Cardiac muscle cell (in vitro differentiated cells and primary cell): Measurements from ENCODE around the gene COG5. TPM values are rescaled to one million over a fixed set of nuclear protein-coding genes. Genes with fewer than 3 reads are reported as not detected.

Experiments
- DNase-seq, 2 donors: peaks; one replicate each; pipeline versions ENCODE4 v3.0.0 to v3.0.0-alpha.2; 2010 to 2017; ENCODE audit warnings: low read depth in 1 of 2, low spot score in 1 of 2
- H3K27ac ChIP-seq: fragments of 200-600 bp; sonication (generic); 2 replicates; pipeline ENCODE4 v1.5.1; 2016
- H3K27me3 ChIP-seq: fragments of 200-600 bp; sonication (generic); 2 replicates; pipeline ENCODE4 v1.6.0; 2016; ENCODE audit warnings: control low read depth
- H3K36me3 ChIP-seq: fragments of 200-600 bp; sonication (generic); 2 replicates; pipeline ENCODE4 v1.5.1; 2016; ENCODE audit warnings: control low read depth
- H3K4me1 ChIP-seq: fragments of 200-600 bp; sonication (generic); 2 replicates; pipeline ENCODE4 v1.8.1; 2017; ENCODE audit warnings: low read depth, mild to moderate bottlenecking, mixed run types
- H3K4me3 ChIP-seq: fragments of 200-600 bp; sonication (generic); 2 replicates; pipeline ENCODE4 v1.5.1; 2016; ENCODE audit warnings: mild to moderate bottlenecking
- H3K9me3 ChIP-seq: fragments of 200-600 bp; sonication (generic); 2 replicates; pipeline ENCODE4 v1.5.1; 2017; ENCODE audit warnings: low read depth, mild to moderate bottlenecking, control low read depth
- CTCF ChIP-seq: IDR thresholded peaks from 2 replicates; pipeline ENCODE4 v1.5.1; 2012; ENCODE audit warnings: low read depth, mild to moderate bottlenecking, low read length
- polyA plus RNA-seq: library from polyadenylated mRNA; unstranded; fragments of >200 nt; fragmentation: Nextera tagmentation; extraction: Ambion mirVana; gene quantifications from 2 replicates; pipeline ENCODE4 v1.2.1, GENCODE V29; 2016
- total RNA-seq: library from RNA; depleted of rRNA; stranded (reverse); fragments of >200 nt; gene quantifications from 2 replicates; pipeline ENCODE4 v1.2.3, GENCODE V29; 2016

COG5 gene
- total and polyA plus RNA-seq, 2 experiments from 2014 or later: 20.4 to 63.1 TPM

- Histone ChIP-seq H3K36me3 (no peaks in the 10 kb centered on the region), H3K4me1 (peaks cover 12% of the 10 kb centered on the region), H3K4me3 (no peak overlapping the region), H3K27me3 (no peaks in the 10 kb centered on the region), H3K9me3 (no peaks in the 10 kb centered on the region), H3K27ac (no peak overlapping the region)
- no peak for TF ChIP-seq CTCF
- DNase-seq: no peak
Observed at GRCh38 chr7:107165341-107165740, 398.4 kb downstream of the COG5 start.

DNA sequence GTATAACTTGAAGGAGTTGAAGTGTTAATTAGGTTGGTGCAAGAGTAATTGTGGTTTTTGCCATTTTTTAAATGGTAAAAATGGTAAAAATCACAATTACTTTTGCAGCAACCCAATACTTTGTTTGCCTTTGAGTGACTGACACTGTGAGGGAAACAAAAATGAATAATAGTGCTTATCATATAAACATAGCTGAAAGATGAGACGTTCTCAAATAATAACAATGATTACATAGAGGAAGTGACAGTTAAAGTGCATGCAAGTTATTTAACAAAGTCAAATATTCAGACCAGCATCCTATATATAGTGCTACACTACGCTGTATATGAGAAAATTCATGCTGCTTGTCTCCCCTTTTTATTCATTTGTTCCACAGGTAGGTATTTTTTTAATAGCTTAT is 399.6 kb downstream of the COG5 start:
- no peaks in the 10 kb centered on the region for H3K9me3 ChIP-seq
- no peak overlapping the region for H3K4me3 ChIP-seq
- no peak overlapping the region for H3K27ac ChIP-seq
- peaks cover 9% of the 10 kb centered on the region for H3K36me3 ChIP-seq
- no peak for TF ChIP-seq CTCF
- no peaks in the 10 kb centered on the region for H3K27me3 ChIP-seq
- no peak for DNase-seq
- H3K4me1 ChIP-seq: peaks cover 11% of the 10 kb centered on the region

DNA sequence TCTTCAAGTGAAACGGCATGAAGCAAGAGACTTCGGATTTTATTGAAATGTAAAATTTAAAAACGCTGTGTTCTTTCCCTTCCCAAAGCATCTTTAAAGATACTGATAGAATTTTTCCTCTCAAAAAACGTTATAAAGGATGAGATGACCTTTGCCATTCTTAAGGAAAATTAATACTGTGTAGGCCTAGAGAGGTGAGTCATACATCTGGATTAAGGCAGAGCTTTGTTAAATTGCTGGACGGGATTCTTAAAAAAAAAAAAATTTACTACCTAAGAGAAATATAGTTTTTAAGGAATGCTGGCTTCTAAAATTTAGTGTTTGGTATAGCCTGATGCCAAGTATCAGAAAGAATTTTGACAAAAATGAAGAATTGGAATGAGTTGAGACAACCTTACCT is 401.2 kb downstream of the COG5 start:
- Histone ChIP-seq H3K4me1 (peaks cover 11% of the 10 kb centered on the region), H3K27ac (no peak overlapping the region), H3K36me3 (peaks cover 12% of the 10 kb centered on the region), H3K4me3 (no peak overlapping the region), H3K9me3 (no peaks in the 10 kb centered on the region), H3K27me3 (no peaks in the 10 kb centered on the region)
- TF ChIP-seq CTCF: no peak
- DNase-seq: no peak

GRCh38 chr7:107161415-107161814 is 402.3 kb downstream of the COG5 start:
- peaks cover under 1% of the 10 kb centered on the region for H3K4me1 ChIP-seq
- no peaks in the 10 kb centered on the region for H3K9me3 ChIP-seq
- H3K36me3 ChIP-seq: peaks cover 12% of the 10 kb centered on the region
- H3K27me3 ChIP-seq: no peaks in the 10 kb centered on the region
- DNase-seq: no peak
- TF ChIP-seq CTCF: no peak
- no peak overlapping the region for H3K4me3 ChIP-seq
- no peak overlapping the region for H3K27ac ChIP-seq

GRCh38 chr7:107160389-107160788 is 403.3 kb downstream of the COG5 start:
- no peaks in the 10 kb centered on the region for H3K9me3 ChIP-seq
- no peak overlapping the region for H3K27ac ChIP-seq
- no peak for TF ChIP-seq CTCF
- H3K4me3 ChIP-seq: no peak overlapping the region
- H3K36me3 ChIP-seq: peaks cover 12% of the 10 kb centered on the region
- no peaks in the 10 kb centered on the region for H3K27me3 ChIP-seq
- no peak for DNase-seq
- no peaks in the 10 kb centered on the region for H3K4me1 ChIP-seq

DNA sequence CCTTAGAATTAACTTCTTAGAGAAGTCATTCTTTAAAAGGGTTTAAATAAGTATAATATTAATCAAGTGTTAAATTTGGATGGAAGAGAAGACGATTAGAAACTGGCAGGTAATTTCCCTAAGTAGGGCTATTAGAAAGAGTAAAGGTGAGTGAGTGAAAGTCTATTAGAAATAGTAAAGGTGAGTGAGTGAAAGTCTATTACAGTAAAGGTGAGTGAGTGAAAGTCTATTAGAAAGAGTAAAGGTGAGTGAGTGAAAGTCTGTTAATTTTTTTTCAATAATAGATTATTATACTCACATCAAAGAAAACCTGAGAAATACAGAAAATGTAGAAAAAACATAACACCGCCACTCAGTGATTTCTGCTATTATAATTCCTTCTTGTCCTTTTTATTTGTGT is 405.7 kb downstream of the COG5 start:
- no peak for DNase-seq
- Histone ChIP-seq H3K4me3 (no peak overlapping the region), H3K27ac (no peak overlapping the region), H3K36me3 (peaks cover 12% of the 10 kb centered on the region), H3K4me1 (no peaks in the 10 kb centered on the region), H3K9me3 (no peaks in the 10 kb centered on the region), H3K27me3 (no peaks in the 10 kb centered on the region)
- no peak for TF ChIP-seq CTCF
